Mesendoderm (in vitro differentiated cells): ENCODE results near the gene TAF1L.

Experiments
- DNase-seq: peaks from one replicate; pipeline ENCODE4 v3.0.0; 2013
- H2AK5ac ChIP-seq: 2 replicates; pipeline ENCODE4 v1.6.1; 2013; ENCODE audit warnings: low read length, inconsistent platforms
- H2BK120ac ChIP-seq: 2 replicates; pipeline ENCODE4 v1.6.1; 2013; ENCODE audit warnings: low read depth, mild to moderate bottlenecking, low read length, moderate library complexity, mixed read lengths
- H2BK15ac ChIP-seq: replicated peaks from 2 replicates; pipeline ENCODE4 v1.6.1; 2013; ENCODE audit warnings: low read depth, mild to moderate bottlenecking, moderate library complexity
- H2BK5ac ChIP-seq: 2 replicates; pipeline ENCODE4 v1.6.1; 2013; ENCODE audit warnings: low read length, inconsistent platforms
- H3K18ac ChIP-seq: 2 replicates; pipeline ENCODE4 v1.6.1; 2013; ENCODE audit warnings: mild to moderate bottlenecking, low read length, mixed read lengths
- H3K23ac ChIP-seq: one replicate; pipeline ENCODE4 v1.6.1; 2013; ENCODE audit warnings: low read length
- H3K27ac ChIP-seq: 2 replicates; pipeline ENCODE4 v1.5.1; 2013; ENCODE audit warnings: low read depth, mild to moderate bottlenecking, inconsistent platforms, low read length, moderate library complexity
- H3K27me3 ChIP-seq: 2 replicates; pipeline ENCODE4 v1.6.1; 2013; ENCODE audit warnings: low read length, control low read depth, mild to moderate bottlenecking, inconsistent platforms; ENCODE audit not compliant: insufficient read depth, poor library complexity
- H3K36me3 ChIP-seq: 2 replicates; pipeline ENCODE4 v1.6.1; 2013; ENCODE audit warnings: low read length, inconsistent platforms; ENCODE audit not compliant: control insufficient read depth, insufficient read depth
- H3K4ac ChIP-seq: one replicate; pipeline ENCODE4 v1.6.1; 2013; ENCODE audit warnings: low read depth, mild to moderate bottlenecking, low read length, moderate library complexity
- H3K4me1 ChIP-seq: 2 replicates; pipeline ENCODE4 v1.6.1; 2013; ENCODE audit warnings: low read depth, low read length, inconsistent platforms; ENCODE audit not compliant: control insufficient read depth
- H3K4me2 ChIP-seq: 2 replicates; pipeline ENCODE4 v1.6.1; 2013; ENCODE audit warnings: low read length
- H3K4me3 ChIP-seq: 2 replicates; pipeline ENCODE4 v1.5.1; 2013; ENCODE audit warnings: mild to moderate bottlenecking, low read length
- H3K56ac ChIP-seq: one replicate; pipeline ENCODE4 v1.6.1; 2013; ENCODE audit warnings: low read length
- H3K79me1 ChIP-seq: 2 replicates; pipeline ENCODE4 v1.6.1; 2013; ENCODE audit warnings: low read length, inconsistent platforms
- H3K79me2 ChIP-seq: 2 replicates; pipeline ENCODE4 v1.6.1; 2013; ENCODE audit warnings: mild to moderate bottlenecking, low read length; ENCODE audit not compliant: control insufficient read depth, insufficient read depth
- H3K9ac ChIP-seq: 2 replicates; pipeline ENCODE4 v1.6.1; 2013; ENCODE audit warnings: low read length, inconsistent platforms
- H4K5ac ChIP-seq: one replicate; pipeline ENCODE4 v1.6.1; 2013; ENCODE audit warnings: low read length
- H4K8ac ChIP-seq: one replicate; pipeline ENCODE4 v1.6.1; 2013; ENCODE audit warnings: low read depth, mild to moderate bottlenecking, control low read depth, low read length, moderate library complexity
- WGBS: extraction: QIAGEN DNeasy Blood & Tissue Kit; methylation state at CpG from one replicate; pipeline ENCODE4 v1.1.7; 2013; ENCODE audit warnings: low lambda C conversion rate, missing lambda C conversion rate; ENCODE audit not compliant: insufficient coverage; ENCODE audit errors: extremely low coverage; 5-methylcytosine and 5-hydroxymethylcytosine counted together

The TAF1L gene

GRCh38 chr9:32590476-32590875 is 45.0 kb downstream of the TAF1L start:
- Histone ChIP-seq H3K36me3 (no peaks in the 10 kb centered on the region), H3K56ac (no peak overlapping the region), H3K4me1 (no peaks in the 10 kb centered on the region), H2BK15ac (no peak overlapping the region), H3K4me3 (no peak overlapping the region), H3K23ac (no peak overlapping the region), H3K4me2 (no peak overlapping the region), H3K9ac (no peak overlapping the region), H2AK5ac (no peak overlapping the region), H3K27me3 (no peaks in the 10 kb centered on the region), H2BK120ac (no peak overlapping the region), H3K79me2 (no peaks in the 10 kb centered on the region), H2BK5ac (no peak overlapping the region), H3K27ac (no peak overlapping the region), H4K5ac (no peak overlapping the region), H3K79me1 (no peaks in the 10 kb centered on the region), H4K8ac (no peak overlapping the region), H3K4ac (no peak overlapping the region), H3K18ac (no peak overlapping the region)
- no peak for DNase-seq
- no CpG with 5 or more reads among the region's 2 CpGs for WGBS

- Histone ChIP-seq H3K27ac (no peak overlapping the region), H3K9ac (no peak overlapping the region), H2BK120ac (no peak overlapping the region), H3K4me1 (no peaks in the 10 kb centered on the region), H3K79me1 (no peaks in the 10 kb centered on the region), H3K4me2 (no peak overlapping the region), H3K23ac (no peak overlapping the region), H3K56ac (no peak overlapping the region), H3K4ac (no peak overlapping the region), H4K5ac (no peak overlapping the region), H3K18ac (no peak overlapping the region), H4K8ac (no peak overlapping the region), H3K27me3 (no peaks in the 10 kb centered on the region), H2BK15ac (no peak overlapping the region), H3K79me2 (no peaks in the 10 kb centered on the region), H3K4me3 (no peak overlapping the region), H3K36me3 (no peaks in the 10 kb centered on the region), H2AK5ac (no peak overlapping the region), H2BK5ac (no peak overlapping the region)
- DNase-seq: peak; percentile 51
- WGBS: no CpG with 5 or more reads among the region's 6 CpGs
These were observed 46.3 kb downstream of the TAF1L start for GRCh38 chr9:32589083-32589723.

- Histone ChIP-seq H3K36me3 (no peaks in the 10 kb centered on the region), H3K79me2 (no peaks in the 10 kb centered on the region), H3K4ac (no peak overlapping the region), H3K23ac (no peak overlapping the region), H2AK5ac (no peak overlapping the region), H3K18ac (no peak overlapping the region), H4K8ac (no peak overlapping the region), H2BK5ac (no peak overlapping the region), H2BK15ac (no peak overlapping the region), H3K4me2 (no peak overlapping the region), H3K9ac (no peak overlapping the region), H3K27ac (no peak overlapping the region), H3K4me3 (no peak overlapping the region), H3K56ac (no peak overlapping the region), H2BK120ac (no peak overlapping the region), H3K79me1 (no peaks in the 10 kb centered on the region), H3K27me3 (no peaks in the 10 kb centered on the region), H4K5ac (no peak overlapping the region), H3K4me1 (no peaks in the 10 kb centered on the region)
- no peak for DNase-seq
These were observed 47.6 kb downstream of the TAF1L start for GRCh38 chr9:32587901-32588300.

GRCh38 chr9:32584784-32585183 is 50.7 kb downstream of the TAF1L start:
- Histone ChIP-seq H4K8ac (no peak overlapping the region), H4K5ac (no peak overlapping the region), H3K23ac (no peak overlapping the region), H3K4ac (no peak overlapping the region), H3K27me3 (no peaks in the 10 kb centered on the region), H3K36me3 (no peaks in the 10 kb centered on the region), H3K4me1 (no peaks in the 10 kb centered on the region), H3K4me2 (no peak overlapping the region), H3K18ac (no peak overlapping the region), H2BK5ac (no peak overlapping the region), H3K56ac (no peak overlapping the region), H3K79me1 (no peaks in the 10 kb centered on the region), H3K9ac (no peak overlapping the region), H3K27ac (no peak overlapping the region), H2BK15ac (no peak overlapping the region), H3K4me3 (no peak overlapping the region), H3K79me2 (no peaks in the 10 kb centered on the region), H2BK120ac (no peak overlapping the region), H2AK5ac (no peak overlapping the region)
- DNase-seq: no peak
- no CpG with 5 or more reads among the region's 2 CpGs for WGBS

- Histone ChIP-seq H3K18ac (no peak overlapping the region), H3K4me2 (no peak overlapping the region), H3K4me1 (peaks cover 2% of the 10 kb centered on the region), H3K4me3 (no peak overlapping the region), H2BK5ac (no peak overlapping the region), H4K5ac (no peak overlapping the region), H3K79me2 (no peaks in the 10 kb centered on the region), H2AK5ac (no peak overlapping the region), H2BK15ac (no peak overlapping the region), H3K9ac (no peak overlapping the region), H3K27ac (no peak overlapping the region), H3K27me3 (no peaks in the 10 kb centered on the region), H3K36me3 (no peaks in the 10 kb centered on the region), H3K23ac (no peak overlapping the region), H3K56ac (peak overlapping the region; percentile 18), H3K79me1 (no peaks in the 10 kb centered on the region), H2BK120ac (no peak overlapping the region), H4K8ac (no peak overlapping the region), H3K4ac (no peak overlapping the region)
- DNase-seq: peak; percentile 79
- WGBS: no CpG with 5 or more reads among the region's 3 CpGs
These were observed 53.8 kb downstream of the TAF1L start for GRCh38 chr9:32581512-32582143.
